B cell (primary cell): Measurements from ENCODE around the gene UROS.

Experiments used
- EZH2 ChIP-seq: IDR thresholded peaks from 2 replicates; pipeline ENCODE4 v1.6.1; 2012; ENCODE audit warnings: borderline replicate concordance, low read depth, mild to moderate bottlenecking, moderate library complexity, low read length; ENCODE audit not compliant: insufficient read depth, poor library complexity, severe bottlenecking
- TF ChIP-seq, protein P1 (sequence below): fragments of 200-600 bp; IDR thresholded peaks from one replicate; pipeline ENCODE4 v1.8.0; 2022; ENCODE audit warnings: antibody characterized with exemption, mild to moderate bottlenecking

DNA sequence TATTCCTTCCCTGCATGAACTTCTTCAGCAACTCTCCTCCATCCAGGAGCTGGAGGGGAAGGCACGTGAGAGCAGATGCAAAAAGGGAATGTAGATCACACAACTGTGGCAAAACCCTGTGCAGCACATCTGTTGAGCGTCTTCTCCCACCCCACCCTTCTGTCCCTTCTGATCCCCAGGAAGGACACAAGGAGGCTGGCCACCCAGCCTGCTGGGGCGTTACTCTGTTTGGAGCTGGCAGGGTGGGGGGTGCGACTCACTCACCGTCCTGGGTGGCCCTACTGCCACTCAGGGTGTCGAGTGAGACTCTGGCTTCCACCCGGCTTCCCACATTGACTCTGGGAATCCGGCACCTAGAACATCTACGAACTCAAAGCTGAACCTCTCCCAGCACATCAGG, 37.3 kb downstream of the UROS start:
- TF ChIP-seq, protein P1, sequence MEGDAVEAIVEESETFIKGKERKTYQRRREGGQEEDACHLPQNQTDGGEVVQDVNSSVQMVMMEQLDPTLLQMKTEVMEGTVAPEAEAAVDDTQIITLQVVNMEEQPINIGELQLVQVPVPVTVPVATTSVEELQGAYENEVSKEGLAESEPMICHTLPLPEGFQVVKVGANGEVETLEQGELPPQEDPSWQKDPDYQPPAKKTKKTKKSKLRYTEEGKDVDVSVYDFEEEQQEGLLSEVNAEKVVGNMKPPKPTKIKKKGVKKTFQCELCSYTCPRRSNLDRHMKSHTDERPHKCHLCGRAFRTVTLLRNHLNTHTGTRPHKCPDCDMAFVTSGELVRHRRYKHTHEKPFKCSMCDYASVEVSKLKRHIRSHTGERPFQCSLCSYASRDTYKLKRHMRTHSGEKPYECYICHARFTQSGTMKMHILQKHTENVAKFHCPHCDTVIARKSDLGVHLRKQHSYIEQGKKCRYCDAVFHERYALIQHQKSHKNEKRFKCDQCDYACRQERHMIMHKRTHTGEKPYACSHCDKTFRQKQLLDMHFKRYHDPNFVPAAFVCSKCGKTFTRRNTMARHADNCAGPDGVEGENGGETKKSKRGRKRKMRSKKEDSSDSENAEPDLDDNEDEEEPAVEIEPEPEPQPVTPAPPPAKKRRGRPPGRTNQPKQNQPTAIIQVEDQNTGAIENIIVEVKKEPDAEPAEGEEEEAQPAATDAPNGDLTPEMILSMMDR = no peak
- TF ChIP-seq EZH2 = no peak
